ENCODE results near the gene APOLD1.

Gene APOLD1

DNA sequence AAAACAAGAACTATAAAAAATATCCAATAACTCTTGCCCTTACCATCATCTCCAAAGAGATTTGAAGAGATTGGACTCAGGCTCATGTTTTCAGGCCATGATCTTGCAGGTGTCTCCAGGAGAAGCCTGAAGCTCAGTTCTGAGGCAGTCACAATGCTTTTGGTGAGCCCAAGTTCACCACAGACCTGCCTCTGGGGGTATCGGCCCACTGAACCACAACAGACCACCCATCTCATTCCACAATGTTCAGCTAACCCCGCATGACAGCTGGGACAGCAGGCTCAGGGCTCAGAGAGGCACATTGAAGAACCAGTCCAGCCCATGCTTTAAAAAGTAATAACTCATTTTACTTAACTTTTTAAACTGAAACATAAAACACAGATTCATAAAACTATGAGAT is 28.3 kb upstream of the APOLD1 start:
- no peaks in the 10 kb centered on the region for H3K36me3 ChIP-seq (ENCODE audit: low read length)
- no peaks in the 10 kb centered on the region for H3K79me2 ChIP-seq (ENCODE audit: insufficient read depth, low read length)
- no peaks in the 10 kb centered on the region for H3K9me3 ChIP-seq (ENCODE audit: insufficient read depth, low read length)
- TF ChIP-seq EZH2phosphoT487 (conservative IDR thresholded peaks at IDR 0.05; ENCODE audit: low read length) = no peak
- TF ChIP-seq, protein P1, sequence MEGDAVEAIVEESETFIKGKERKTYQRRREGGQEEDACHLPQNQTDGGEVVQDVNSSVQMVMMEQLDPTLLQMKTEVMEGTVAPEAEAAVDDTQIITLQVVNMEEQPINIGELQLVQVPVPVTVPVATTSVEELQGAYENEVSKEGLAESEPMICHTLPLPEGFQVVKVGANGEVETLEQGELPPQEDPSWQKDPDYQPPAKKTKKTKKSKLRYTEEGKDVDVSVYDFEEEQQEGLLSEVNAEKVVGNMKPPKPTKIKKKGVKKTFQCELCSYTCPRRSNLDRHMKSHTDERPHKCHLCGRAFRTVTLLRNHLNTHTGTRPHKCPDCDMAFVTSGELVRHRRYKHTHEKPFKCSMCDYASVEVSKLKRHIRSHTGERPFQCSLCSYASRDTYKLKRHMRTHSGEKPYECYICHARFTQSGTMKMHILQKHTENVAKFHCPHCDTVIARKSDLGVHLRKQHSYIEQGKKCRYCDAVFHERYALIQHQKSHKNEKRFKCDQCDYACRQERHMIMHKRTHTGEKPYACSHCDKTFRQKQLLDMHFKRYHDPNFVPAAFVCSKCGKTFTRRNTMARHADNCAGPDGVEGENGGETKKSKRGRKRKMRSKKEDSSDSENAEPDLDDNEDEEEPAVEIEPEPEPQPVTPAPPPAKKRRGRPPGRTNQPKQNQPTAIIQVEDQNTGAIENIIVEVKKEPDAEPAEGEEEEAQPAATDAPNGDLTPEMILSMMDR (IDR thresholded peaks at IDR 0.05; ENCODE audit: insufficient read depth, low read length, poor library complexity, severe bottlenecking) = no peak
- no peaks in the 10 kb centered on the region for H3F3A ChIP-seq (ENCODE audit: insufficient read depth)
- no peak overlapping the region for H3K4me3 ChIP-seq (ENCODE audit: insufficient read depth, low read length, poor library complexity, severe bottlenecking)
- H3K4me2 ChIP-seq (ENCODE audit: low read depth, low read length, poor library complexity, severe bottlenecking) = no peak overlapping the region
- H4K20me1 ChIP-seq (ENCODE audit: low read depth, low read length) = no peaks in the 10 kb centered on the region
- H2AFZ ChIP-seq (ENCODE audit: low read depth, low read length, severe bottlenecking) = no peak overlapping the region
- no peaks in the 10 kb centered on the region for H3K27me3 ChIP-seq (ENCODE audit: low read length)
- H3K27ac ChIP-seq (ENCODE audit: low read depth, low read length) = no peak overlapping the region
- H3K9ac ChIP-seq (ENCODE audit: low read length) = no peak overlapping the region
- no peaks in the 10 kb centered on the region for H3K9me2 ChIP-seq (replicated peaks; ENCODE audit: insufficient read depth, low read length)

DNA sequence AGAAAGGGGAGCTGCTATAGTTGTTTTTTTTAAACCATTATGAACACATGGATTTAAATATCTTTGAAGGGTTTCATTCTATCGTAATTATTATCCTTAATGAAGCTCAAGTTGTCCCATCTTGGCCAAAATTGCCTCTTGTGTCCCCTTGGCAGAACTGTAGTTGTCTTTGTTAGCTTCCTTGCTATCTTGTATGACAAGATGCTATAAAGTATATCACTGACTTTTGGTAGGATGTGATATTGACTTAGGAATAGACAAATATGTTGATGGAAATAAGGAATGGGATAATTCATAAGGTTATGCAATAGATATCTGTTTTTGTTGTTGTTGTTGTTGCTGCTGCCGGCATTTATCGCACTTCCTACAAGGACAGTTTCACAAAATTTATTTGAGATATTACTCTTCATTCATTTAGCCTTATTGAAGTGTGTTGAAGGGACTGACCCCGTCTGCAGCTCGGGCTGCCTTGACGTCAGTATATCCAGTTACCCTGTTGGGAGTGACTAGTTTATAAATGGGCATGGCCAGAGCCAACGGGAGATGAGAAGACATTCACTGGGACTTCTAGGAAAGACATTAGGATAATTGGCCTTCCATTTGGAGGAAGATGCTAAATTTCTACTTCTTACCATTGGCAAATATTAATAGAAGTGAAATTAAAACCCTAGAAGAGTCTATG is 26.1 kb upstream of the APOLD1 start:
- no peak for TF ChIP-seq EZH2phosphoT487 (conservative IDR thresholded peaks at IDR 0.05; ENCODE audit: low read length)
- TF ChIP-seq, protein P1 (IDR thresholded peaks at IDR 0.05; ENCODE audit: insufficient read depth, low read length, poor library complexity, severe bottlenecking) = no peak
- no peak overlapping the region for H3K4me3 ChIP-seq (ENCODE audit: insufficient read depth, low read length, poor library complexity, severe bottlenecking)

DNA sequence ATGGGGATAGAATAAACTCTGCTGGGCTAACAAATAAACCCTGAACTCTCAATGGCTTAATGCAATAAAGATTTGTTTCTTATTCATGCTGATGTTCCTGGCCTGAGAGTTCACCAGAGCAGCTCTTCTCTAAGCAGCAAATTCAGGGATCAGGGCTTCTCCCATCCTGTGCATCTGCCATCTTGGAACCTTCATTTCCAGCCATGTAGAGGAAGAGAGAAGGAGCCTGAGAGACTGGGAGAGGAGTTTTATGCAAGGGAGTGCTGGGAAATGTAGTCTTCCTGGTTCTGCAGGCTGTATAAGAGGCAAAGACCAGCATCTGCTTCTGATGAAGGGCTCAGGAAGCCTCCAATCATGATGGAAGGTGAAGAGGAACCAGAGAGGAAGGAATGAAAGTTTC is 20.6 kb upstream of the APOLD1 start:
- no peak overlapping the region for H2AFZ ChIP-seq (ENCODE audit: low read depth, low read length, severe bottlenecking)
- no peak overlapping the region for H3K9ac ChIP-seq (ENCODE audit: low read length)
- no peak overlapping the region for H3K27ac ChIP-seq (ENCODE audit: low read depth, low read length)
- no peaks in the 10 kb centered on the region for H3K9me2 ChIP-seq (replicated peaks; ENCODE audit: insufficient read depth, low read length)
- H4K20me1 ChIP-seq (ENCODE audit: low read depth, low read length) = no peaks in the 10 kb centered on the region
- no peaks in the 10 kb centered on the region for H3K27me3 ChIP-seq (ENCODE audit: low read length)
- H3F3A ChIP-seq (ENCODE audit: insufficient read depth) = no peaks in the 10 kb centered on the region
- no peaks in the 10 kb centered on the region for H3K79me2 ChIP-seq (ENCODE audit: insufficient read depth, low read length)
- H3K36me3 ChIP-seq (ENCODE audit: low read length) = no peaks in the 10 kb centered on the region
- TF ChIP-seq, protein P1 (IDR thresholded peaks at IDR 0.05; ENCODE audit: insufficient read depth, low read length, poor library complexity, severe bottlenecking) = no peak
- TF ChIP-seq EZH2phosphoT487 (conservative IDR thresholded peaks at IDR 0.05; ENCODE audit: low read length) = no peak
- no peaks in the 10 kb centered on the region for H3K9me3 ChIP-seq (ENCODE audit: insufficient read depth, low read length)
- H3K4me2 ChIP-seq (ENCODE audit: low read depth, low read length, poor library complexity, severe bottlenecking) = no peak overlapping the region
- H3K4me3 ChIP-seq (ENCODE audit: insufficient read depth, low read length, poor library complexity, severe bottlenecking) = no peak overlapping the region

More for the DNA sequence above, 26.1 kb upstream of the APOLD1 start:
- no peaks in the 10 kb centered on the region for H3K79me2 ChIP-seq (ENCODE audit: insufficient read depth, low read length)
- H3K9me3 ChIP-seq (ENCODE audit: insufficient read depth, low read length) = no peaks in the 10 kb centered on the region
- H3K9me2 ChIP-seq (replicated peaks; ENCODE audit: insufficient read depth, low read length) = no peaks in the 10 kb centered on the region
- no peaks in the 10 kb centered on the region for H3F3A ChIP-seq (ENCODE audit: insufficient read depth)
- no peak overlapping the region for H3K9ac ChIP-seq (ENCODE audit: low read length)
- no peak overlapping the region for H3K4me2 ChIP-seq (ENCODE audit: low read depth, low read length, poor library complexity, severe bottlenecking)
- H3K27me3 ChIP-seq (ENCODE audit: low read length) = no peaks in the 10 kb centered on the region
- no peaks in the 10 kb centered on the region for H3K36me3 ChIP-seq (ENCODE audit: low read length)
- no peaks in the 10 kb centered on the region for H4K20me1 ChIP-seq (ENCODE audit: low read depth, low read length)
- H3K27ac ChIP-seq (ENCODE audit: low read depth, low read length) = no peak overlapping the region
- no peak overlapping the region for H2AFZ ChIP-seq (ENCODE audit: low read depth, low read length, severe bottlenecking)

All from SU-DHL-6 (cell line).